GM18858 (cell line): ENCODE results near the gene MALRD1.

Source experiments
- ATAC-seq: cut with Tn5 transposase; IDR thresholded peaks from one replicate; pipeline ENCODE4 v1.9.1; 2021; ENCODE audit not compliant: unreplicated experiment

MALRD1 gene

GRCh38 chr10:19048489-19048888 lies at the start of gene MALRD1:
Gene MALRD1 (plus strand): TSS chr10:19048801. CDS start chr10:19048939, 138 bp downstream.
- no peak for ATAC-seq

- ATAC-seq: no peak
Measured at GRCh38 chr10:19003341-19003740, 45.3 kb upstream of the MALRD1 start.

GRCh38 chr10:19012111-19012510 lies 36.5 kb upstream of the MALRD1 start:
- no peak for ATAC-seq

GRCh38 chr10:19014034-19014433 lies 34.6 kb upstream of the MALRD1 start:
- no peak for ATAC-seq

- no peak for ATAC-seq
Measured at GRCh38 chr10:19014498-19014897, 34.1 kb upstream of the MALRD1 start.

- no peak for ATAC-seq
Measured at GRCh38 chr10:19017116-19017890, 31.3 kb upstream of the MALRD1 start.

GRCh38 chr10:19021162-19021561 lies 27.4 kb upstream of the MALRD1 start:
- no peak for ATAC-seq

- no peak for ATAC-seq
Measured at GRCh38 chr10:19024611-19025010, 24.0 kb upstream of the MALRD1 start.

GRCh38 chr10:19031763-19032162 lies 16.8 kb upstream of the MALRD1 start:
- ATAC-seq: no peak

- ATAC-seq: no peak
Measured at GRCh38 chr10:19033741-19034140, 14.9 kb upstream of the MALRD1 start.

GRCh38 chr10:19041171-19041570 lies 7.4 kb upstream of the MALRD1 start:
- no peak for ATAC-seq

GRCh38 chr10:19043431-19043830 lies 5.2 kb upstream of the MALRD1 start:
- ATAC-seq: no peak

GRCh38 chr10:19046679-19047078 lies 1.9 kb upstream of the MALRD1 start:
- ATAC-seq: no peak

GRCh38 chr10:19048891-19049290 lies 290 bp downstream of the MALRD1 start:
- ATAC-seq: no peak

GRCh38 chr10:19049567-19049966 lies 966 bp downstream of the MALRD1 start:
- no peak for ATAC-seq

- ATAC-seq: no peak
Measured at GRCh38 chr10:19054289-19054835, 5.8 kb downstream of the MALRD1 start.

- ATAC-seq: no peak
Measured at GRCh38 chr10:19058046-19058445, 9.4 kb downstream of the MALRD1 start.

- ATAC-seq: no peak
Measured at GRCh38 chr10:19063986-19064385, 15.4 kb downstream of the MALRD1 start.

- ATAC-seq: no peak
Measured at GRCh38 chr10:19071946-19072345, 23.3 kb downstream of the MALRD1 start.

GRCh38 chr10:19077276-19077675 lies 28.7 kb downstream of the MALRD1 start:
- no peak for ATAC-seq

GRCh38 chr10:19096501-19097073 lies 48.0 kb downstream of the MALRD1 start:
- ATAC-seq: no peak

GRCh38 chr10:19097151-19097550 lies 48.5 kb downstream of the MALRD1 start:
- no peak for ATAC-seq
